Measurements from ENCODE around the gene ZMYND10. TPM values are rescaled to one million over a fixed set of nuclear protein-coding genes. Genes with fewer than 3 reads are reported as not detected.

The ZMYND10 gene
- polyA plus RNA-seq, 1 donor (not counting 4 experiments of a cell fraction or from before 2014, with no cell fraction given): 0.21 TPM

- Histone ChIP-seq H3K27ac (ENCODE audit: control insufficient read depth, insufficient read depth, low read length) (no peak overlapping the region), H3K9ac (ENCODE audit: control insufficient read depth, extremely low read depth, insufficient read depth, low read length) (no peak overlapping the region), H3K27me3 (ENCODE audit: control insufficient read depth, extremely low read depth, insufficient read depth, low read length) (peaks cover 42% of the 10 kb centered on the region), H2AFZ (ENCODE audit: control insufficient read depth, low read length) (no peak overlapping the region), H3K4me1 (ENCODE audit: control insufficient read depth, extremely low read depth, insufficient read depth, low read length) (peaks cover 6% of the 10 kb centered on the region), H3K79me2 (ENCODE audit: control insufficient read depth, insufficient read depth, low read length) (no peaks in the 10 kb centered on the region), H3K36me3 (ENCODE audit: control insufficient read depth in 2 of 2, extremely low read depth in 1 of 2, insufficient read depth in 2 of 2, low read length in 2 of 2) (no peaks in the 10 kb centered on the region), H3K9me1 (ENCODE audit: control insufficient read depth, extremely low read depth, insufficient read depth, low read length) (no peaks in the 10 kb centered on the region), H3K4me3 (ENCODE audit: control insufficient read depth in 2 of 3, extremely low read depth in 1 of 3, insufficient read depth in 2 of 3, low read depth in 1 of 3, low read length in 3 of 3) (no peak overlapping the region), H3K4me2 (ENCODE audit: control insufficient read depth, extremely low read depth, insufficient read depth, low read depth, low read length) (no peak overlapping the region), H4K20me1 (ENCODE audit: control insufficient read depth, extremely low read depth, insufficient read depth, low read length) (peaks cover 2% of the 10 kb centered on the region), H3K9me3 (ENCODE audit: control insufficient read depth, low read depth, low read length) (no peaks in the 10 kb centered on the region)
- TF ChIP-seq, protein P1, sequence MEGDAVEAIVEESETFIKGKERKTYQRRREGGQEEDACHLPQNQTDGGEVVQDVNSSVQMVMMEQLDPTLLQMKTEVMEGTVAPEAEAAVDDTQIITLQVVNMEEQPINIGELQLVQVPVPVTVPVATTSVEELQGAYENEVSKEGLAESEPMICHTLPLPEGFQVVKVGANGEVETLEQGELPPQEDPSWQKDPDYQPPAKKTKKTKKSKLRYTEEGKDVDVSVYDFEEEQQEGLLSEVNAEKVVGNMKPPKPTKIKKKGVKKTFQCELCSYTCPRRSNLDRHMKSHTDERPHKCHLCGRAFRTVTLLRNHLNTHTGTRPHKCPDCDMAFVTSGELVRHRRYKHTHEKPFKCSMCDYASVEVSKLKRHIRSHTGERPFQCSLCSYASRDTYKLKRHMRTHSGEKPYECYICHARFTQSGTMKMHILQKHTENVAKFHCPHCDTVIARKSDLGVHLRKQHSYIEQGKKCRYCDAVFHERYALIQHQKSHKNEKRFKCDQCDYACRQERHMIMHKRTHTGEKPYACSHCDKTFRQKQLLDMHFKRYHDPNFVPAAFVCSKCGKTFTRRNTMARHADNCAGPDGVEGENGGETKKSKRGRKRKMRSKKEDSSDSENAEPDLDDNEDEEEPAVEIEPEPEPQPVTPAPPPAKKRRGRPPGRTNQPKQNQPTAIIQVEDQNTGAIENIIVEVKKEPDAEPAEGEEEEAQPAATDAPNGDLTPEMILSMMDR (optimal IDR thresholded peaks at IDR 0.05 in 1 of 3, IDR thresholded peaks at IDR 0.05 in 1 of 3, conservative IDR thresholded peaks at IDR 0.05 in 1 of 3; ENCODE audit: extremely low read depth in 1 of 3, insufficient read depth in 2 of 3, low read length in 3 of 3): peak in 2 of 3 experiments; percentile 13 to 63
- TF ChIP-seq EZH2 (IDR thresholded peaks at IDR 0.05; ENCODE audit: low read length): no peak
- DNase-seq (ENCODE audit: low read depth, low spot score): no peak
- no peak for FAIRE-seq
- dilution Hi-C loops (cut with MboI; ENCODE audit: extremely low pct_ligation_motif_present, low sequenced_read_pairs): no loop called here
Measured at GRCh38 chr3:50388016-50388719, 42.6 kb upstream of the ZMYND10 start.

DNA sequence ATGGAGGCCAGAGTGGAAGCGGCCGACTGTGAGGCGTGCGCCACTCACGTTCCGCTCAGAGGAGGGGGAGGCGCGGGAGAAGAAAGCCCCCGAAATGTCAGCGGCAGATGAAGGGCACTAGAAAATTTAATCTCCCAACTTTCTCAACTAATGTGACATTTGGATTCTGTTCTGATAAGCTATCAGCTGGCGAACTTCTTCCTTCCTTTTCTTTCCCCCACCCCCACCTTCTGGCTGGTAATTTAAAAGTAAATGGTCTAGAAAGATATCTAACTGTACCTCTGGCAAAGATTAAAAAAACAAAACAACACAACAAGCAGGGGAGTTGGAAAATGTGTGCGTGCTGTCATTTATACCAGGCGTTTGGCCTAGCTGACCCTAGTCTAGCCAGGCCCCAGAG, 40.2 kb upstream of the ZMYND10 start:
- Histone ChIP-seq H3K27ac (ENCODE audit: control insufficient read depth, insufficient read depth, low read length) (no peak overlapping the region), H3K4me3 (ENCODE audit: control insufficient read depth in 2 of 3, extremely low read depth in 1 of 3, insufficient read depth in 2 of 3, low read depth in 1 of 3, low read length in 3 of 3) (no peak overlapping the region), H3K36me3 (ENCODE audit: control insufficient read depth in 2 of 2, extremely low read depth in 1 of 2, insufficient read depth in 2 of 2, low read length in 2 of 2) (no peaks in the 10 kb centered on the region), H3K27me3 (ENCODE audit: control insufficient read depth, extremely low read depth, insufficient read depth, low read length) (peaks cover 34% of the 10 kb centered on the region), H3K79me2 (ENCODE audit: control insufficient read depth, insufficient read depth, low read length) (no peaks in the 10 kb centered on the region), H4K20me1 (ENCODE audit: control insufficient read depth, extremely low read depth, insufficient read depth, low read length) (peaks cover 2% of the 10 kb centered on the region), H3K9me3 (ENCODE audit: control insufficient read depth, low read depth, low read length) (no peaks in the 10 kb centered on the region), H3K4me1 (ENCODE audit: control insufficient read depth, extremely low read depth, insufficient read depth, low read length) (peaks cover 4% of the 10 kb centered on the region), H3K4me2 (ENCODE audit: control insufficient read depth, extremely low read depth, insufficient read depth, low read depth, low read length) (no peak overlapping the region), H2AFZ (ENCODE audit: control insufficient read depth, low read length) (no peak overlapping the region), H3K9me1 (ENCODE audit: control insufficient read depth, extremely low read depth, insufficient read depth, low read length) (no peaks in the 10 kb centered on the region), H3K9ac (ENCODE audit: control insufficient read depth, extremely low read depth, insufficient read depth, low read length) (no peak overlapping the region)
- DNase-seq (ENCODE audit: low read depth, low spot score) (no peak), FAIRE-seq (no peak)
- TF ChIP-seq EZH2 (IDR thresholded peaks at IDR 0.05; ENCODE audit: low read length): no peak
- TF ChIP-seq, protein P1 (optimal IDR thresholded peaks at IDR 0.05 in 1 of 3, IDR thresholded peaks at IDR 0.05 in 1 of 3, conservative IDR thresholded peaks at IDR 0.05 in 1 of 3; ENCODE audit: extremely low read depth in 1 of 3, insufficient read depth in 2 of 3, low read length in 3 of 3): no peak
- dilution Hi-C loops (cut with MboI; ENCODE audit: extremely low pct_ligation_motif_present, low sequenced_read_pairs): no loop called here
